Measurements from ENCODE around the gene RPS6KA2.

Gene RPS6KA2

DNA sequence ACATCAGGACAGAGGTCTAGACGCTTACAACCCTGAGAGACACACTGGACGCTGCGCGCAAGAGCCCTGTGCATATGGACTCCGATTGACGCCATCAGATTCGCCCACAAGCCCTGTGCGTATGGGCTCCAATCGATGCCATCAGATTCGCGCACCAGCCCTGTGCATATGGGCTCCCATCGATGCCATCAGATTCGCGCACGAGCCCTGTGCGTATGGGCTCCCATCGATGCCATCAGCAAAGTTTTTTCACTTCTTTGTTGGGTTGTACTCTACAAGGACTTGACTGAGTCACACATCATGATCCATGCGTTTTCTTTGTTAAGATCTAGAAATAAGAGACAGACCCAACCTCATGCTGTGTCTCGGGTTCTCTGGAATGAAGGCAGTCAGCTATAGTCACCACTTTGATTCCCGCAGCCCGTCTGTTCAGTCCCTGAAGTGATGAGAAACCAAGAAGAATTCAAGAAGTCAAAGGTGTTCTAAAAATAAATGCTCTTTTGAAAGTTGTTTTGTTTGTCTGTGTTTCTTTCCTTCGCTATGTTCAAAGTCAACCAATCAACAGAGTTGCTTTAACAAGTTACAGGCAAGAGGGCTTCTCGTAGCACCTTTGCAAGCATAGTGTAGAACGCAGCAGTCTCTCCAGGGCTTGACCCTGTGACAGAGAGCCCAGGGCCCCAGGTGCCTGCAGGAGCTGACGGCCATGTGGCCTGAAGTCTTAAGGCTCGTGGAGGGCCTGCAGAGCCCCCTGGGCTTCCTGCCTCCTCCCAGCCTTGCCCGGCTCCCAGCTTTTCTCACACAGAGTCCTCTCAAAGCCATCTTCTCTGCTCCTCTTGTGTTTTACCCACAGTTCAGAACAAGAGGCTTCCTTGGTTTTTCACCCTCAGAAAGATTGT, 7.9 kb downstream of the RPS6KA2 start:
- Histone ChIP-seq H3K27ac (ENCODE audit: low read depth, low read length) (no peak overlapping the region), H3K9me3 (ENCODE audit: control insufficient read depth in 5 of 5, low read length in 5 of 5) (no peaks in the 10 kb centered on the region), H3K36me3 (ENCODE audit: control insufficient read depth in 5 of 5, insufficient read depth in 5 of 5, low read length in 5 of 5) (peaks cover 0 to 16% (median 11%) of the 10 kb centered on the region in 5 donors), H3K27me3 (ENCODE audit: control insufficient read depth in 5 of 5, insufficient read depth in 4 of 5, low read length in 5 of 5) (no peaks in the 10 kb centered on the region), H3K4me3 (ENCODE audit: low read depth in 1 of 5, low read length in 5 of 5) (no peak overlapping the region), H3K4me1 (ENCODE audit: control insufficient read depth in 5 of 5, insufficient read depth in 5 of 5, low read length in 5 of 5) (peaks cover 0 to 45% (median 13%) of the 10 kb centered on the region in 5 donors), H3K9ac (ENCODE audit: low read length in 5 of 5) (no peak overlapping the region)

DNA sequence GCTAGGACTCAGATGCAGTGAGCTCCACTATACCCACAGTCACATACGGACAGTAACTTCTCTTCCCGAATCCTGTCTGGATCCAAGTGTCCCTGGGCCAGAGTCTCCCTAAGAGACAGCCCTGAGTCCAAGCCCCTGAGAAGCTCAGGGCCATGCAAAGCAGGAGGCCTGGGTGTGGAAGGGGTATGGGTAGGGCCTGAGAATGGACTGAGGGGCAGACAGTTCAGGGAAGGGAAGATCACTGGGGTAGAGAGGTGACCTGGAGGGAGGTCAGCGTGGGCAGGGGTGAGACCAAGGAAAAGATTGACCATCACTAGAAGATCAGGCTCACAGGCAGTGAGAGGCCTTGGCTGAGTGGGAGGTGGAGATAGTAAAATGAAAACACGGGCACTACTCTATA, 8.8 kb downstream of the RPS6KA2 start:
- Histone ChIP-seq H3K4me1 (ENCODE audit: control insufficient read depth in 5 of 5, insufficient read depth in 5 of 5, low read length in 5 of 5) (peaks cover 0 to 48% (median 13%) of the 10 kb centered on the region in 5 donors), H3K9me3 (ENCODE audit: control insufficient read depth in 5 of 5, low read length in 5 of 5) (no peaks in the 10 kb centered on the region), H3K4me3 (ENCODE audit: low read depth in 1 of 5, low read length in 5 of 5) (no peak overlapping the region), H3K27me3 (ENCODE audit: control insufficient read depth in 5 of 5, insufficient read depth in 4 of 5, low read length in 5 of 5) (no peaks in the 10 kb centered on the region), H3K27ac (ENCODE audit: low read depth, low read length) (no peak overlapping the region), H3K36me3 (ENCODE audit: control insufficient read depth in 5 of 5, insufficient read depth in 5 of 5, low read length in 5 of 5) (peaks cover 0 to 16% (median 11%) of the 10 kb centered on the region in 5 donors), H3K9ac (ENCODE audit: low read length in 5 of 5) (no peak overlapping the region)

DNA sequence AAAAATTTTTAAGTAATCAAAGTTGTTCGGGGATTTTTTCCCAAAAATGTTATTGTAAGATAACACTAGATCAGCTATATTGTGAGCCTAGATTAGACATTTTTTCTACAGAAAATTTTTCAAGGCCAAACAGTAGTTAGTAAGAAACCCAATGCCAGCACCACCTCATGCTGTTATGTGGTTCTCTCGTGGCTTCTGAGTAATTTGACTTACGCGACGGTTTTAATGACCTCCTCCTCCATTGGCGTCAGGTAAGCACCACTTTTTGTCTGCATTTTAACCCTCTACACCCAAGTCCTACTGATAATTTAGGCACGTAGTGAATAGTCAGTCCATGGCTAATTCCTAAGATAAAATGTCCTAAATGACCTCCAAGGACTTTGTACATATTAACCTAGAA, 9.7 kb downstream of the RPS6KA2 start:
- Histone ChIP-seq H3K9me3 (ENCODE audit: control insufficient read depth in 5 of 5, low read length in 5 of 5) (no peaks in the 10 kb centered on the region), H3K9ac (ENCODE audit: low read length in 5 of 5) (no peak overlapping the region), H3K4me1 (ENCODE audit: control insufficient read depth in 5 of 5, insufficient read depth in 5 of 5, low read length in 5 of 5) (peaks cover 0 to 48% (median 13%) of the 10 kb centered on the region in 5 donors), H3K27ac (ENCODE audit: low read depth, low read length) (no peak overlapping the region), H3K27me3 (ENCODE audit: control insufficient read depth in 5 of 5, insufficient read depth in 4 of 5, low read length in 5 of 5) (no peaks in the 10 kb centered on the region), H3K4me3 (ENCODE audit: low read depth in 1 of 5, low read length in 5 of 5) (no peak overlapping the region), H3K36me3 (ENCODE audit: control insufficient read depth in 5 of 5, insufficient read depth in 5 of 5, low read length in 5 of 5) (peaks cover 0 to 16% (median 11%) of the 10 kb centered on the region in 5 donors)

DNA sequence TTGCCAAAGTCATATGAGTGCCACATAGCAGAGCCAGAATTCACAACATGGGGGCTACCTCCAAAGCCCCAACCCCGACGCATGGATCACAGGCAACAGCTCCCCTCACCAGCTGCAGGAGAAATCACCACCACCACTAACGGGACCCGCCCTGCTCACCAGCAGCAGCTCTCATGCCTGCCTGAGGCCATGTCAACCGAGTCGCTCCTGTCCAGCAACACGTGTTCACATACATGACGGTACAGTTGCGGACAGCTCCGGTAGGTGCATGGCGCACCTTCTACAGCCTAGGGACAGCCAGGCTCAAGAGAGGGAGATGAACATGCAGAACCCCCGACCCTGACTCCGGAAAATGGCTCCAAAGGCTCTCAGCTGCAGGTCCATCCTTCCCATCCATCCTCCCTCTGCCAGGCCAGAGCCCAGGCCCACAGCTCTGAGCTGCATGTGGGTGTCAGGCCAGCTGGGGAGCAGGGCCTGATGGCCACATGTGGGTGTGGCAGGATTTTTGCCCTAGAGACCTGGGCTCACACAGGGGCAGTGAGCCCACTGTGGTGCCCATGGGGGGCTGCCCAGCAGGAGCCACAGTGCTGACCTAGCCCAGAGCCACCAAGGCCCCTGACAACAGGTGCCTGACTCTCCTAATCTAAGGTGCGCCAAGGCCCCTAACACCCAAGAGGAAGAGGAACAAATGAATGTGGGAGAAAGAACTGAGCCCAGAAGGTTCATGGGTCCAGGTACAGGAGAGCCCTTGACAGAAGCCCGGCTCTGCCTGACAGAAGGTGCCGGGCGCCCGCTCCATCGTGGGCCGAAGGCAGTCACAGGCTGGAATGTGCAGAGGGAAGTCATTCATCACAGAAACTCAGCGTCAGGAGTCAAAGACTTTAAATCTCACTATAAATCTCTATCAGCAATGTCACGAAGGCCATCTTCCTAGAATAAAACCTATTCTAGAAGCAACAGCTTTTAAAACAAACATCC, 10.5 kb downstream of the RPS6KA2 start:
- H3K9me3 ChIP-seq (ENCODE audit: control insufficient read depth in 5 of 5, low read length in 5 of 5) = no peaks in the 10 kb centered on the region
- H3K27me3 ChIP-seq (ENCODE audit: control insufficient read depth in 5 of 5, insufficient read depth in 4 of 5, low read length in 5 of 5) = no peaks in the 10 kb centered on the region
- no peak overlapping the region for H3K4me3 ChIP-seq (ENCODE audit: low read depth in 1 of 5, low read length in 5 of 5)
- no peak overlapping the region for H3K27ac ChIP-seq (ENCODE audit: low read depth, low read length)
- H3K4me1 ChIP-seq (ENCODE audit: control insufficient read depth in 5 of 5, insufficient read depth in 5 of 5, low read length in 5 of 5) = peaks cover 0 to 48% (median 13%) of the 10 kb centered on the region in 5 donors
- peaks cover 0 to 16% (median 11%) of the 10 kb centered on the region in 5 donors for H3K36me3 ChIP-seq (ENCODE audit: control insufficient read depth in 5 of 5, insufficient read depth in 5 of 5, low read length in 5 of 5)
- H3K9ac ChIP-seq (ENCODE audit: low read length in 5 of 5) = no peak overlapping the region

DNA sequence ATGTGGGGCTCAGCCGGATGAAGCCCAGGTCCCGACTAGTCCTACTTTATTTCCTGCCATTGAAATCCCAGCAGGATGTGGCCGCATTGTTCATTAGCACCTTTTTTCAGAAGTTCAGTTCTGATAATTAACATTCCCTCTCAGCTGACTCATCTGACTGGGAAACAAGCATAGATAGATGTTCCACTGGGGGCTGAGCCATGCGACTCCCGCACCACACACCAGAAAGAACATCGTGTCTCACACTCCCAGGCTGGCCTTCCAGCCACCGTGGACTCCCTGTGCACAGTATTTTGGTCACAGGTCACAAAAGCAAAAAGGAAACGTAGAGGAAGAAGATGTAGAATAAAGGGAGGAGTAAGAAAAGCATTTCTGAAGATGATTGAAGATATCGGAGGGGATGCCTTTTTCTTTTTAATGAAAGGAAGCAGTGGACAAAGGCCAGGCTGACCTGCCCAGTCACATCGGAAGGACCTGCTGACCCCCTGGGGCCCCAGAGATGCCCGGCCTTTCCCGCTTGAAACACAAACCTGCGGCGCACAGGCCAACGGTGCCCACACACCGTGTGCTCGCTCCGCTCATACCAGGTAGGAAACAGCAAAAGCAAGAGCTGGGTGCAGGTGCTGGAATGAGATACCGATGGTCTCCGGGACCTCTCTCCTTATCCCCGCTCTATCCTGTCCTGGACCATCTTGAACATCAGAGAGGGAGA, 11.8 kb downstream of the RPS6KA2 start:
- H3K27ac ChIP-seq (ENCODE audit: low read depth, low read length) = peak overlapping the region; percentile 41
- H3K9me3 ChIP-seq (ENCODE audit: control insufficient read depth in 5 of 5, low read length in 5 of 5) = no peaks in the 10 kb centered on the region
- peaks cover 0 to 16% (median 11%) of the 10 kb centered on the region in 5 donors for H3K36me3 ChIP-seq (ENCODE audit: control insufficient read depth in 5 of 5, insufficient read depth in 5 of 5, low read length in 5 of 5)
- H3K27me3 ChIP-seq (ENCODE audit: control insufficient read depth in 5 of 5, insufficient read depth in 4 of 5, low read length in 5 of 5) = no peaks in the 10 kb centered on the region
- peak overlapping the region in 1 of 5 donors; percentile 9 for H3K4me3 ChIP-seq (ENCODE audit: low read depth in 1 of 5, low read length in 5 of 5)
- H3K9ac ChIP-seq (ENCODE audit: low read length in 5 of 5) = peak overlapping the region in 1 of 5 donors; percentile 25
- peaks cover 0 to 38% (median 6%) of the 10 kb centered on the region in 5 donors for H3K4me1 ChIP-seq (ENCODE audit: control insufficient read depth in 5 of 5, insufficient read depth in 5 of 5, low read length in 5 of 5)

DNA sequence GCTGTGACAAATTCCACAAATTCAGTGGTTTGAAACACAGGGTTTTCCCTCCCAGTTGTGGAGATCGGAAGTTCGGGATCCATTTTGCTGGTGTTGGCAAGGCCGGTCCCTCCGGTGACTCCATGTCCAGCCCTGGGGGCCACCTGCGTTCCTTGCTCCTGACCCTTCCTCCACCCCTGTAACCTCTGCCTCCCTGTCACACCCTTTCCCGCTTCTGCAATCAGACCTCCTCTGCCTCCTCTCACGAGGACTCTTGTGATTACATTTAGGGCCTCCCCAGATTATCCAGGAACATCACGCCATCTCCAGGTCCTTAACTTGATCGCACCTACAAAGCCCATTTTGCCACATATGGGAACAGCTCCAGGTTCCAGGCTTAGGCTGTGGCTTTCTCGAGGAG, 12.5 kb downstream of the RPS6KA2 start:
- Histone ChIP-seq H3K27ac (ENCODE audit: low read depth, low read length) (no peak overlapping the region), H3K4me1 (ENCODE audit: control insufficient read depth in 5 of 5, insufficient read depth in 5 of 5, low read length in 5 of 5) (peaks cover 0 to 34% (median 5%) of the 10 kb centered on the region in 5 donors), H3K9me3 (ENCODE audit: control insufficient read depth in 5 of 5, low read length in 5 of 5) (no peaks in the 10 kb centered on the region), H3K4me3 (ENCODE audit: low read depth in 1 of 5, low read length in 5 of 5) (no peak overlapping the region), H3K27me3 (ENCODE audit: control insufficient read depth in 5 of 5, insufficient read depth in 4 of 5, low read length in 5 of 5) (no peaks in the 10 kb centered on the region), H3K9ac (ENCODE audit: low read length in 5 of 5) (no peak overlapping the region), H3K36me3 (ENCODE audit: control insufficient read depth in 5 of 5, insufficient read depth in 5 of 5, low read length in 5 of 5) (peaks cover 0 to 16% (median 11%) of the 10 kb centered on the region in 5 donors)

DNA sequence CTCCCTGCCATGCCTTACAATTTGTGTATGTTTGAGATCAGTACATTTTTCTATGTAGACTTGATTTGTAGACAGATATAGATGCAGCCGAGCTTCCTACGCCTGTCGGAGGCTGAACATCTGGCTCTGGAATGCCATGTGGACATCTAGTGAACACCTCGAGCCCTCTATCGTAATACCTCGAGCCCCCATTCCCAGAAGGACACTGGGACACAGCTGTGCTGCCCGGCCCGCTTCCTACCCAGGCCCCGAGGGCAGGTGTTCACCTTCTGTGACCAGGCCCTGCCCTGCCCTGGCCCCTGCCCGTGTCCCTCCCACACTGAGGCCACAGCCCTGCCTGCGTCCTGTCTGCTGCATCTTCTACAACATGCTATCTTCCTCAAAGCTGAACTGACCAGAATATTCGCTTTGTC, 12.9 kb downstream of the RPS6KA2 start:
- Histone ChIP-seq H3K27ac (ENCODE audit: low read depth, low read length) (no peak overlapping the region), H3K27me3 (ENCODE audit: control insufficient read depth in 5 of 5, insufficient read depth in 4 of 5, low read length in 5 of 5) (no peaks in the 10 kb centered on the region), H3K36me3 (ENCODE audit: control insufficient read depth in 5 of 5, insufficient read depth in 5 of 5, low read length in 5 of 5) (peaks cover 0 to 16% (median 11%) of the 10 kb centered on the region in 5 donors), H3K4me1 (ENCODE audit: control insufficient read depth in 5 of 5, insufficient read depth in 5 of 5, low read length in 5 of 5) (peaks cover 0 to 34% (median 5%) of the 10 kb centered on the region in 5 donors), H3K4me3 (ENCODE audit: low read depth in 1 of 5, low read length in 5 of 5) (no peak overlapping the region), H3K9ac (ENCODE audit: low read length in 5 of 5) (peak overlapping the region in 1 of 5 donors; percentile 24), H3K9me3 (ENCODE audit: control insufficient read depth in 5 of 5, low read length in 5 of 5) (no peaks in the 10 kb centered on the region)

DNA sequence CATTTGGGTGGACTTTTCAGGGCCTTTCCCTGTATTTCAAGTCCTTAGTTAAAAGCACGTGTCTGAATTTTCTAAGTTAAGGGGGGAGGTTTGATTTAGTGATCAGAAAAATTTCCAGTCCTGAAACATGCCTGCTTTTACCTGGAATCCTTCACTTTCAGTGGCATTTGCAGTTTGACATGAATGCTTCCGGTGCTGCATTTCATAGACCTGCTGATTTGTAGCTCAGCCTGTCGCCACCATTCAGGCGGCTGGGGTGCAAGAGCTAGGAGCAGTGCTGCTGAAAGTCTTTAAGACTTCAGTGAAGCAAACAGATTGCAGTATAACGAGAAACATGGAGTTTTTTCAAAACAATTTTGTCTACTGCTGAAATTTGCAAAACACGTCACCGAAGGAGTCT, 14.0 kb downstream of the RPS6KA2 start:
- no peak overlapping the region for H3K27ac ChIP-seq (ENCODE audit: low read depth, low read length)
- peaks cover 0 to 34% (median 5%) of the 10 kb centered on the region in 5 donors for H3K4me1 ChIP-seq (ENCODE audit: control insufficient read depth in 5 of 5, insufficient read depth in 5 of 5, low read length in 5 of 5)
- peaks cover 0 to 6% (median 2%) of the 10 kb centered on the region in 5 donors for H3K36me3 ChIP-seq (ENCODE audit: control insufficient read depth in 5 of 5, insufficient read depth in 5 of 5, low read length in 5 of 5)
- no peak overlapping the region for H3K4me3 ChIP-seq (ENCODE audit: low read depth in 1 of 5, low read length in 5 of 5)
- no peaks in the 10 kb centered on the region for H3K9me3 ChIP-seq (ENCODE audit: control insufficient read depth in 5 of 5, low read length in 5 of 5)
- H3K9ac ChIP-seq (ENCODE audit: low read length in 5 of 5) = no peak overlapping the region
- H3K27me3 ChIP-seq (ENCODE audit: control insufficient read depth in 5 of 5, insufficient read depth in 4 of 5, low read length in 5 of 5) = no peaks in the 10 kb centered on the region

DNA sequence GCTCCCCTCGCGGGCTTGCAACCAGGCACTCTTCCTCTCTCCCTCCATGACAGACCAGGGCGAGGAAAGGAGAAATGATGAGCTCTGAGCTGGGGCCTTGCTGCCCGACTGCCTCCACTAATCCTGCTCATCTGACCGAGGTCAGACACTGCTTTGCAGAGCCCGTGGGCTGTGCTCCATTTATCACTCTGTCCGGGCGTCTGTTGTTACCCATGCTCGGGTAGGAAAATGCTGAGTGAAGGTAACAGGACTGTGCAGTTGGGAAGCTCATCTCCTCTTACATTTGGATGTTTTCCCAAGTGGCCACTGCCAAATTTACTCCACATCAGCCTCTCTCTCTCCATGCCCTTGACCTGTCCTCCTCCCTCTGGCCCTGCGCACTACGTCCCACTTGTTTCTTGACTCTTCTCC, 14.6 kb downstream of the RPS6KA2 start:
- H3K36me3 ChIP-seq (ENCODE audit: control insufficient read depth in 5 of 5, insufficient read depth in 5 of 5, low read length in 5 of 5) = peaks cover 0 to under 1% (median 0%) of the 10 kb centered on the region in 5 donors
- no peak overlapping the region for H3K9ac ChIP-seq (ENCODE audit: low read length in 5 of 5)
- H3K4me3 ChIP-seq (ENCODE audit: low read depth in 1 of 5, low read length in 5 of 5) = no peak overlapping the region
- H3K27me3 ChIP-seq (ENCODE audit: control insufficient read depth in 5 of 5, insufficient read depth in 4 of 5, low read length in 5 of 5) = no peaks in the 10 kb centered on the region
- no peak overlapping the region for H3K27ac ChIP-seq (ENCODE audit: low read depth, low read length)
- peaks cover 0 to 34% (median 5%) of the 10 kb centered on the region in 5 donors for H3K4me1 ChIP-seq (ENCODE audit: control insufficient read depth in 5 of 5, insufficient read depth in 5 of 5, low read length in 5 of 5)
- H3K9me3 ChIP-seq (ENCODE audit: control insufficient read depth in 5 of 5, low read length in 5 of 5) = no peaks in the 10 kb centered on the region
